OCI-M2 (cell line): Measurements from ENCODE around the gene ABCC6.
"Not testable (repeated sequence)": the region's sequence is repeated elsewhere in the genome, so short reads cannot be mapped to it uniquely, and the experiment has no call there.

Experiments
- DNase-seq: peaks from one replicate; lab custom pipeline; 2025; ENCODE audit not compliant: unreplicated experiment; lab: John Stamatoyannopoulos, UW

Gene ABCC6

DNA sequence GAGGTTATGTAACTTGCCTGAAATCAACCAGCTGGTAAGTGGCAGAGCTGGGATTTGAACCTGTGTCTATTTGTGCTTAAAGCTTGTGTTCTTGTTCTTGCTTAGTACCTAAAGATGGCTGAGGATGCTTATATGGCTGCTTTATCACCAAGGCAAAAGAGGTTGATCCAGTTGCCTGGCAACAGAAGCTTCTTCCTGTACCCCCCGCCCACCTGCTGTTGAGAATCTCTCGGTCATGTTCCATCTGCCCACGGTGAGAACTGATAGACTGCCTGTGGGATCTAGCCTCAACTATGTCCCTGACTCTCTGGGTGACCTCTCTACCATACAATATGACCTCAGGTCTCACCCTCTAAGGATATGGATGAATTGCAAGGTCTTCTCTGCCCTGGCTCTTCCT, 60.7 kb downstream of the ABCC6 start:
- no peak for DNase-seq

- not testable (repeated sequence) for DNase-seq
These were observed 61.5 kb downstream of the ABCC6 start for GRCh38 chr16:16161840-16162239.

DNA sequence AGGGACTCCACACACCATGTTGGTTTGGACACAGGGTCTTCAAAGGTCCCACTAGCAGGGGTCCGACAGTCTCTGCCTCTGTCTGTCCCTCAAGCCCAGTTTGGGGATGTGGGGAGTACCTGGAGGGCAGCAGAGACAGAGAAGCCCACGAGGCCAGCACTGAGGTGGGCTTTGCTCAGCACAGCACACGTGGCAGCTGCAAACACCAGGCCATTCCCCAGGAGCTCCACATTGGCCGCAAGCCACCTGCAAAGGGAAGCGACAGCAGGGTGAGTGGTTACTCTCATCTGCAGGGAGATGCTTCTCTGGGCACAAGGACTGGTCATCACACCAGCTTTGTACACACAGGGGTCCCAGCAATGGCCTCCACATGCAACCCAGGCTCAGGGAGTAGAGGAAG, 62.0 kb downstream of the ABCC6 start:
- DNase-seq: no peak

DNA sequence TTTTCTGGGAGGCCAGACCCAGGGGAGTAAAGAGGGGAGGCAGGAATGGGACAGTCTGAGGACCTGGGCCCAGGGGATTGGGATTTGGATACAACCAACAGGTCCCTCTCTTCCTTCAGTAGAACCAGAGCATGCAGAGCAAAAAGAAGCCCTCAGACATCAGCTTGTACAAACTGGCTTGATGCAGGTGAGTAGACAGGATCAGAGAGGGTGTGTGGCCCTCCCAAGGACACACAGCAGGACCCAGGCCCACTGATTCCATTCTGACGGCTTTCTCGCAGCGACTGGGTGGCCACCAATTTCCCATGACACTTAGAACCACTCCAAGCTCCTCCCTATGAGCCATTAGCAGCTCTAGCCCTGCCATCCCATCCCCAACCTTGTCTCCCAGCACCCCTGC, 63.6 kb downstream of the ABCC6 start:
- no peak for DNase-seq

DNA sequence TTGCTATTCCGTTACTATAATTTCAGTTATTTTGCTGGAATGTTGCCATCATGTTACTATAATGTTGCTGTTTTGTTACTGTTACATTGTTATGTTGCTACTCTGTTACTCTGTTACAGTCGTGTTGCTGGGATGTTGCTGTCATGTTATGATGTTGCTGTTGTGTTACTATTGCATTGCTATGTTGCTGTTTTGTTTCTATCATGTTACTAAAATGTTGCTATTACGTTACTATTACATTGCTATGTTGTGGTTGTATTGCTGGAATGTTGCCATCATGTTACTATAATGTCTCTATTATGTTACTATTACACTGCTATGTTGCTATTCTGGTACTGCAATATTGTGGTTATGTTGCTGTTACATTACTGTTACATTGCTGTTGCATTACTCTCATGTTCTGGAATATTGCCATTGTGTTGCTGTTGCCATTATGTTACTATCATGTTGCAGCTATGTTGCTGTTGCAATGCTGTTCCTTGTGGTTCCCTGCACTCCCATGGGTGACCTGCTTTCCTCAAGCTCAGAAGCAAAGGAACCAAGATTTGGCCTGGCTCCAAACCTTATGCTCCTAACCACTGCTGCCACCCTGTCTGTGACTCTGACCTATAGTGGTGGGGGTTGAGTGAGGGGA, 64.4 kb downstream of the ABCC6 start:
- DNase-seq: no peak

GRCh38 chr16:16158082-16158658, 65.1 kb downstream of the ABCC6 start:
- DNase-seq: no peak

DNA sequence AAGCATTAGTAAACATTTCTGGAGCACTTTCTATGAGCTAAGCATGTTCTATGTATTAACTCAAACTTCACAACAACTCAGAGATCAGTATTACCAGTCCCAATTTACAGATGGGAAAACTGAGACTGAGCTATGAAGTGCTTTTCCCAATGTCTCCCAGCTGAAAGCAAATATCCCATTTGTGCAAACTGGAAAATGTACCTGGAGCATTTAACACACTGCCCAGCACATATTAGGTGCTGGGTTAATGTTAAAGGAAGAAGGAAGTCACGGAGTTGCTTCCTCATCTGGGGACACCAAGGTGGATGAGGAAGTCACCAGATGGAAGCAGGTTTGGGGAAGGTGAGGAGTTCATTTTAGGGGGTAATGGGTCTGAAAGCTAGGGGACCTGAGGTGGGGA, 66.1 kb downstream of the ABCC6 start:
- DNase-seq: no peak

- no peak for DNase-seq
These were observed 68.1 kb downstream of the ABCC6 start for GRCh38 chr16:16155234-16155633.

DNA sequence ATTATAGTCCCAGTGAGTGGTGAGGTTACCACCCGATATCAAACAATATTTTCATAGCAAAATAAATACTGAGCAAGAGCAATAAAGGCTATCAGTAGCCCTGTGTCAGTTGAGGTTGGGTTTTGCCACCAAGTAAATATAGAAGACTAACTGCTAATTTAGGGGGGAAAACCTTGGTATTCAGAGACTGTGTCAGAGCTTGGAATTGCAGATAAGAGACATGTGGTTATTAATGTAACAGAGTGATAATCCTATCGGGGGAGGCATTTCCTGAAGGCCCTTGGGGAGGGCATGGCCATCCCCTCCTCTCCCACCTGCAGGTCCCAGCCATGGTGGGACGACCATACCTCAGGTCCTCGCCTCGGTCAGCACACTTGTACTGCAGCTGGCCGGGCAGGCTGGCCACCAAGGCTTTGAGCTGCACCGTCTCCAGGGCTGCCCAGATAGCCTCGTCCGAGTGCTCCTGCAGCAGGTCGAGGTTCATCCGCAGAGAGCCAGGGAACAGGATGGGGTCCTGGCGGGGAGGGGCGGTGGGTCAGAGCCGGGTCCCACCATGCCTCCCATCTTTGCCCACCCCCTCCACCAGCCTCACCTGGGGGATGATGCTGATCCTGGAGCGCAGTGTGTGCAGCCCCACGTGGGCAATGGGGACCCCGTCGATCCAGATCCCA, 68.9 kb downstream of the ABCC6 start:
- DNase-seq: no peak

GRCh38 chr16:16153000-16153399, 70.3 kb downstream of the ABCC6 start:
- not testable (repeated sequence) for DNase-seq

- no peak for DNase-seq
These were observed 72.0 kb downstream of the ABCC6 start for GRCh38 chr16:16151315-16151714.

DNA sequence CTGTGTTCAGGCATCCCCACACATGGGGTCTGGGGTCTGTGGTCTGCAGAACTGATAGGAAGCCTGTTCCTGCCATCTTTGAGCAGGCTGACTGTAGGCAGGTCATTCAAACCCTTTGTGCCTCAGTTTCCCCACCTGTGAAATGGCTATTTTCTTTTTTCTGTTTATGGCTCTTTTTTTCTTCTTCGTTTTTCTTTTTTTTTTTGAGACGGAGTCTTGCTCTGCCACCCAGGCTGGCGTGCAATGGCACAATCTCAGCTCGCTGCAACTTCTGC, 72.5 kb downstream of the ABCC6 start:
- DNase-seq: no peak

DNA sequence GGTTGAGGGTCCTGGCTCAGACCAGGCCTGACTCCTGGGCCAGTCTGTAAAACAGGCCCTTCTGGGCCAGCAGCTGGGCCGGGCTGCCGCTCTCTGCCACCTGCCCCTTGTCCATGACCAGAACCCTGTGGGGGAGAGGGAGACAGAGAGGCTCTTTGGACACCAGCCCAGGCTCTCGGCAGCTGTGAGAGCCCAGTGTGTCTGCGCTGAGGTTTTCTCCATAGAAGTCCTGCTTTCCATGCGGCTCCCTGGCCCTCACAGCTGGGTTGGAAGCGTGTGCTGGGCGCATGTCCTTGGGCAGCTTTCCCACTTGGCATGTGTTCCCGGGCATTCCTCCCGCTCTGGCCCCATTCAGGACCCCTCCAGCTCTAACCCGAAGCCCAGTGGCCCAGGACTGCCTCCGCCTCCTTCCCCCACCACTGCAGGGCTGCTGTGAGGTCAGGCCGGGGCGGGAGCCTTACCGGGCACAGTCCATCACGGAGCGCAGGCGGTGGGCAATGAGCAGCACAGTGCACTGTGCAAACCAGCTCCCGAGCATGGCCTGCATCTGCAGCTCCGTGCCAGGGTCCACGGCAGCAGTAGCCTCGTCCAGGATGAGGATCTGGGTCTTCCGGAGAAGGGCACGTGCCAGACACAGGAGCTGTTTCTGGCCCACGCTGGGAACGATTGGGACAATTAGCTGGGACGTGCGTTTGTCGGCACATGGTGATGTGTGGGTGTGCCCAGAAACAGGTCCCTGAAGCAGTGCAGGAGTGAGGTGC, 73.0 kb downstream of the ABCC6 start:
- no peak for DNase-seq

DNA sequence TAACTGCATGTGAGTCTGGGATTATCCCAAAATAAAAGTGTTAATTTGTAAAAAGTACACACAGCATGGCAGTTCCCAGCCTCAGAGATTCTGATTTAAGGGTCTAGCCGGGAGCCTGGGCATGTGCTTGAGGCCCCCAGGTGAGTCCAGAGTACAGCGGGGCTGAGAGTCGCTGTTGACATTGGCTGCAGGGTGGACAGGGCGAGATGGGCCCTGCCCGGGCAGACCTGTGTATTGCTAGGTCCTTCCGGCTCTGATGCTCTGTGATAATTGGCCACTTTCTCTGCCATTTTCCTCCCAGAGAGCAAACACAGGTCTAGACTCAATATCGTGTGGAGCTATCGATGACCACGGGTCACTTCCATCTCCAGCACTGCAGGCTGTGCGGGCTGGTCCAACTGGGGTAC, 73.6 kb downstream of the ABCC6 start:
- DNase-seq: no peak

DNA sequence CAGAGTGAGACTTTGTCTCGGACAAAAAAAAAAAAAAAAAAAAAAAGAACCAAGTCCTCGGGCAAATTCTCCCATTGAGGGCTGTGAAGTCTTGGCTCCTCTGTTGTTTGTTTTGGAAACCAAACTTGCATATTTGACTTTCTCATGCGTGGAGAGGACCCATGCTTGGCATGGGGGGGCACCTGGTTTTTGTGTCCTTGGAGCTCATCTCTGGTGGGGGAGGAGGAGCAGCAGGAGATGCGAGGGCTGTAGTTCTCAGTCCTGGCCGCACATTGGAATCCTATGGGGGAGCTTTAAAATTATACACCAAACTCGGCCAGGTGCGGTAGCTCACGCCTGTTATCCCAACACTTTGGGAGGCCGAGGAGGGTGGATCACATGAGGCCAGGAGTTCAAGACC, 74.5 kb downstream of the ABCC6 start:
- no peak for DNase-seq

DNA sequence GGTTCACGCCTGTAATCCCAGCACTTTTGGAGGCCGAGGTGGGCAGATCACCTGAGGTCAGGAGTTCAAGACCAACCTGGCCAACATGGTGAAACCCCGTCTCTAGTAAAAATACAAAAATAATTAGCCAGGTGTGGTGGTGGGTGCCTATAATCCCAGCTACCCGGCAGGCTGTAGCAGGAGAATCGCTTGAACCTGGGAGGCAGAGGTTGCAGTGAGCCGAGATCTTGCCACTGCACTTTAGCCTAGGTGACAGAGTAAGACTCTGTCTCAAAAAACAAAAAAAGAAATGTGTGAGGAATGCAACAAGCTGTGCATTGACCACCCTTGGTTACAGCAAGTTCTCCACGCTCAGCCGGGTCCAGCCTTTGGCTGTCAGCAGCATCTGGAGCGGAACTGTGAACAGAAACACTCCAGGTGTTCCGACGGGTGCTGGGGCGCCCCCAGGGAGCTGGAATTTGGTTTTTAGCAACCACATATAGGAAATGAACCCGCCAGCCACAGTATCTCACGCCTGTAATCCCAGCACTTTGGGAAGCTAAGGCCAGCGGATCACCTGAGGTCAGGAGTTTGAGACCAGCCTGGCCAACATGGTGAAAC, 75.2 kb downstream of the ABCC6 start:
- DNase-seq: not testable (repeated sequence)

GRCh38 chr16:16147316-16147999, 75.8 kb downstream of the ABCC6 start:
- DNase-seq: no peak

GRCh38 chr16:16146380-16147315, 76.6 kb downstream of the ABCC6 start:
- DNase-seq: no peak

GRCh38 chr16:16145286-16145685, 78.0 kb downstream of the ABCC6 start:
- DNase-seq: no peak

- no peak for DNase-seq
These were observed 78.9 kb downstream of the ABCC6 start for GRCh38 chr16:16144416-16144815.
